Measurements from ENCODE around the gene BIK. TPM values are rescaled to one million over a fixed set of nuclear protein-coding genes. Genes with fewer than 3 reads are reported as not detected.
A peak's percentile ranks its signal among the peaks of the same experiment; 100 is the strongest.

Gene BIK
- total and polyA plus RNA-seq, 8 donors: 2.3 to 29.2 (median 16.6) TPM; not detected in 2

GRCh38 chr22:43173566-43173965 lies 63.0 kb downstream of the BIK start:
- 92 to 100% (median 99%) methylated on average over 1 to 9 of the region's 9 CpGs for WGBS, 5 donors

GRCh38 chr22:43173976-43174720 lies 63.6 kb downstream of the BIK start:
- no peaks in the 10 kb centered on the region for H3K27me3 ChIP-seq
- no peak for DNase-seq
- TF ChIP-seq POLR2A (IDR thresholded peaks at IDR 0.05) (no peak), POLR2AphosphoS5 (IDR thresholded peaks at IDR 0.05) (no peak), CTCF (IDR thresholded peaks at IDR 0.05) (no peak), EP300 (IDR thresholded peaks at IDR 0.05) (no peak)
- no peaks in the 10 kb centered on the region for H3K9me3 ChIP-seq
- H3K4me3 ChIP-seq: no peak overlapping the region
- no peak overlapping the region for H3K27ac ChIP-seq
- WGBS, 5 donors: 87 to 93% (median 89%) methylated on average over 28 to 39 of the region's 39 CpGs
- intact Hi-C loops (cut with DNase I; ENCODE audit: low total_unique reads): no loop called here
- H3K36me3 ChIP-seq: peaks cover 44 to 99% (median 93%) of the 10 kb centered on the region in 4 donors
- peaks cover 0 to 27% (median 21%) of the 10 kb centered on the region in 4 donors for H3K4me1 ChIP-seq

More at GRCh38 chr22:43173566-43173965, 63.0 kb downstream of the BIK start:
- H3K4me1 ChIP-seq: peaks cover 0 to 31% (median 27%) of the 10 kb centered on the region in 4 donors
- H3K36me3 ChIP-seq: peaks cover 42 to 99% (median 88%) of the 10 kb centered on the region in 4 donors
- no peaks in the 10 kb centered on the region for H3K9me3 ChIP-seq
- intact Hi-C loops (cut with DNase I; ENCODE audit: low total_unique reads): no loop called here
- no peaks in the 10 kb centered on the region for H3K27me3 ChIP-seq
- no peak overlapping the region for H3K27ac ChIP-seq
- H3K4me3 ChIP-seq: no peak overlapping the region
- DNase-seq: no peak
- TF ChIP-seq POLR2A (IDR thresholded peaks at IDR 0.05) (no peak), CTCF (IDR thresholded peaks at IDR 0.05) (no peak), POLR2AphosphoS5 (IDR thresholded peaks at IDR 0.05) (no peak), EP300 (IDR thresholded peaks at IDR 0.05) (no peak)

- H3K36me3 ChIP-seq: peaks cover 50 to 99% (median 93%) of the 10 kb centered on the region in 4 donors
- no peak overlapping the region for H3K4me3 ChIP-seq
- H3K9me3 ChIP-seq: no peaks in the 10 kb centered on the region
- peak in 1 of 2 donors; percentile 49 for DNase-seq
- H3K27ac ChIP-seq: no peak overlapping the region
- H3K27me3 ChIP-seq: no peaks in the 10 kb centered on the region
- WGBS, 5 donors: 49 to 79% (median 74%) methylated on average over 4 to 9 of the region's 9 CpGs
- peaks cover 0 to 26% (median 17%) of the 10 kb centered on the region in 4 donors for H3K4me1 ChIP-seq
- TF ChIP-seq CTCF (IDR thresholded peaks at IDR 0.05): no peak
- no peak for TF ChIP-seq EP300 (IDR thresholded peaks at IDR 0.05)
- no peak for TF ChIP-seq POLR2AphosphoS5 (IDR thresholded peaks at IDR 0.05)
- no peak for TF ChIP-seq POLR2A (IDR thresholded peaks at IDR 0.05)
- intact Hi-C loops (cut with DNase I; ENCODE audit: low total_unique reads): no loop called here
These were observed 64.5 kb downstream of the BIK start for GRCh38 chr22:43174941-43175531.

GRCh38 chr22:43176090-43176489 lies 65.5 kb downstream of the BIK start:
- no peak overlapping the region for H3K4me3 ChIP-seq
- TF ChIP-seq POLR2AphosphoS5 (IDR thresholded peaks at IDR 0.05) (no peak), CTCF (IDR thresholded peaks at IDR 0.05) (no peak), EP300 (IDR thresholded peaks at IDR 0.05) (no peak), POLR2A (IDR thresholded peaks at IDR 0.05) (no peak)

More at GRCh38 chr22:43176090-43176489, 65.5 kb downstream of the BIK start:
- Histone ChIP-seq H3K27ac (no peak overlapping the region), H3K9me3 (no peaks in the 10 kb centered on the region), H3K4me1 (peaks cover 0 to 18% (median 9%) of the 10 kb centered on the region in 4 donors), H3K36me3 (peaks cover 57 to 99% (median 93%) of the 10 kb centered on the region in 4 donors), H3K27me3 (no peaks in the 10 kb centered on the region)
- intact Hi-C loops (cut with DNase I; ENCODE audit: low total_unique reads): no loop called here
- DNase-seq: no peak
- WGBS, 5 donors: 79 to 92% (median 85%) methylated on average over 15 of the region's 15 CpGs

Data from stomach (tissue), 9 donors.